ENCODE data around the gene S100A10. TPM values are rescaled to one million over a fixed set of nuclear protein-coding genes. Genes with fewer than 3 reads are reported as not detected.

S100A10 gene
- total RNA-seq, 1 experiment from 2014 or later = 161 TPM

- POLR2A ChIA-PET = no interaction called here
These were observed 57.6 kb downstream of the S100A10 start for GRCh38 chr1:151935894-151936602.

GRCh38 chr1:151935154-151935553 lies 58.5 kb downstream of the S100A10 start:
- Mint-ChIP-seq H3K36me3 (peaks cover 4% of the 10 kb centered on the region; the same call in 1 of the 2 replicates), H3K27ac (no peak overlapping the region), H3K9me3 (peaks cover 9% of the 10 kb centered on the region), H3K4me3 (no peak overlapping the region), H3K4me1 (peaks cover 17% of the 10 kb centered on the region), H3K27me3 (ENCODE audit: low read depth) (peaks cover 2% of the 10 kb centered on the region; the same call in 1 of the 2 replicates)
- CTCF ChIA-PET = interaction anchor here (0.6 to 7.7 kb wide), 12 partner anchors 9 to 249 kb away, joined by 3 to 149 read pairs (median 4); partner anchors contain the start of genes C2CD4D and S100A10
- no peak for TF ChIP-seq PRRX2 (CRISPR knock-in tag; IDR thresholded peaks at IDR 0.05)
- no peak for TF ChIP-seq TP53 (CRISPR knock-in tag; IDR thresholded peaks at IDR 0.05)
- TF ChIP-seq, protein P1, sequence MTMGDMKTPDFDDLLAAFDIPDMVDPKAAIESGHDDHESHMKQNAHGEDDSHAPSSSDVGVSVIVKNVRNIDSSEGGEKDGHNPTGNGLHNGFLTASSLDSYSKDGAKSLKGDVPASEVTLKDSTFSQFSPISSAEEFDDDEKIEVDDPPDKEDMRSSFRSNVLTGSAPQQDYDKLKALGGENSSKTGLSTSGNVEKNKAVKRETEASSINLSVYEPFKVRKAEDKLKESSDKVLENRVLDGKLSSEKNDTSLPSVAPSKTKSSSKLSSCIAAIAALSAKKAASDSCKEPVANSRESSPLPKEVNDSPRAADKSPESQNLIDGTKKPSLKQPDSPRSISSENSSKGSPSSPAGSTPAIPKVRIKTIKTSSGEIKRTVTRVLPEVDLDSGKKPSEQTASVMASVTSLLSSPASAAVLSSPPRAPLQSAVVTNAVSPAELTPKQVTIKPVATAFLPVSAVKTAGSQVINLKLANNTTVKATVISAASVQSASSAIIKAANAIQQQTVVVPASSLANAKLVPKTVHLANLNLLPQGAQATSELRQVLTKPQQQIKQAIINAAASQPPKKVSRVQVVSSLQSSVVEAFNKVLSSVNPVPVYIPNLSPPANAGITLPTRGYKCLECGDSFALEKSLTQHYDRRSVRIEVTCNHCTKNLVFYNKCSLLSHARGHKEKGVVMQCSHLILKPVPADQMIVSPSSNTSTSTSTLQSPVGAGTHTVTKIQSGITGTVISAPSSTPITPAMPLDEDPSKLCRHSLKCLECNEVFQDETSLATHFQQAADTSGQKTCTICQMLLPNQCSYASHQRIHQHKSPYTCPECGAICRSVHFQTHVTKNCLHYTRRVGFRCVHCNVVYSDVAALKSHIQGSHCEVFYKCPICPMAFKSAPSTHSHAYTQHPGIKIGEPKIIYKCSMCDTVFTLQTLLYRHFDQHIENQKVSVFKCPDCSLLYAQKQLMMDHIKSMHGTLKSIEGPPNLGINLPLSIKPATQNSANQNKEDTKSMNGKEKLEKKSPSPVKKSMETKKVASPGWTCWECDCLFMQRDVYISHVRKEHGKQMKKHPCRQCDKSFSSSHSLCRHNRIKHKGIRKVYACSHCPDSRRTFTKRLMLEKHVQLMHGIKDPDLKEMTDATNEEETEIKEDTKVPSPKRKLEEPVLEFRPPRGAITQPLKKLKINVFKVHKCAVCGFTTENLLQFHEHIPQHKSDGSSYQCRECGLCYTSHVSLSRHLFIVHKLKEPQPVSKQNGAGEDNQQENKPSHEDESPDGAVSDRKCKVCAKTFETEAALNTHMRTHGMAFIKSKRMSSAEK (CRISPR knock-in tag; IDR thresholded peaks at IDR 0.05; ENCODE audit: borderline replicate concordance) = no peak
- TF ChIP-seq ZNF396 (CRISPR knock-in tag; IDR thresholded peaks at IDR 0.05; ENCODE audit: borderline replicate concordance) = no peak
- TF ChIP-seq PREB (CRISPR knock-in tag; IDR thresholded peaks at IDR 0.05; ENCODE audit: borderline replicate concordance) = no peak
- no peak for TF ChIP-seq MLX (CRISPR knock-in tag; IDR thresholded peaks at IDR 0.05)
- TF ChIP-seq ETV6 (CRISPR knock-in tag; IDR thresholded peaks at IDR 0.05) = no peak
- TF ChIP-seq ARID4B (CRISPR knock-in tag; IDR thresholded peaks at IDR 0.05; ENCODE audit: borderline replicate concordance) = no peak
- TF ChIP-seq GABPB1 (CRISPR knock-in tag; IDR thresholded peaks at IDR 0.05) = no peak
- TF ChIP-seq ZNF281 (CRISPR knock-in tag; IDR thresholded peaks at IDR 0.05) = no peak
- no peak for TF ChIP-seq ELF4 (CRISPR knock-in tag; IDR thresholded peaks at IDR 0.05; ENCODE audit: low read depth)
- DNase-seq (ENCODE audit: low spot score) = no peak
- ATAC-seq = no peak
- POLR2A ChIA-PET = no interaction called here

More at GRCh38 chr1:151935894-151936602, 57.6 kb downstream of the S100A10 start:
- Mint-ChIP-seq H3K4me1 (peaks cover 17% of the 10 kb centered on the region), H3K9me3 (peaks cover under 1% of the 10 kb centered on the region; the same call in 1 of the 2 replicates), H3K4me3 (no peak overlapping the region), H3K27ac (no peak overlapping the region), H3K27me3 (ENCODE audit: low read depth) (no peaks in the 10 kb centered on the region; the same call in 1 of the 2 replicates), H3K36me3 (no peaks in the 10 kb centered on the region)
- CTCF ChIA-PET = interaction anchor here (0.6 to 7.7 kb wide), 14 partner anchors 9 to 248 kb away, joined by 3 to 149 read pairs (median 4); partner anchors contain the start of genes C2CD4D and S100A10
- TF ChIP-seq TCF7 (CRISPR knock-in tag; IDR thresholded peaks at IDR 0.05; ENCODE audit: low read depth) (no peak), NFYB (CRISPR knock-in tag; conservative IDR thresholded peaks at IDR 0.05; ENCODE audit: low read depth) (no peak), SP1 (CRISPR knock-in tag; conservative IDR thresholded peaks at IDR 0.05) (no peak), GTF2I (CRISPR knock-in tag; conservative IDR thresholded peaks at IDR 0.05) (no peak), ATF3 (CRISPR knock-in tag; conservative IDR thresholded peaks at IDR 0.05) (no peak), SMAD4 (CRISPR knock-in tag; IDR thresholded peaks at IDR 0.05) (no peak), CDX4 (CRISPR knock-in tag; IDR thresholded peaks at IDR 0.05; ENCODE audit: borderline replicate concordance) (no peak), TP53 (CRISPR knock-in tag; IDR thresholded peaks at IDR 0.05) (no peak), RORB (CRISPR knock-in tag; IDR thresholded peaks at IDR 0.05) (no peak)
- no peak for ATAC-seq
- DNase-seq (ENCODE audit: low spot score) = no peak

Data from WTC11 (cell line).